Uterus (tissue), 2 donors: ENCODE results near the gene MMP7.

Experiments
- CTCF ChIP-seq, 4 experiments: fragments of 200-600 bp in 2 of 4; fragments of 450-650 bp in 2 of 4; sonication (generic) in 2 of 4; IDR thresholded peaks; one replicate each; pipeline ENCODE4 v1.5.1; 2016 to 2019; ENCODE audit warnings: antibody characterized with exemption in 4 of 4, mild to moderate bottlenecking in 2 of 4, moderate library complexity in 1 of 4
- POLR2A ChIP-seq, 2 donors: fragments of 450-650 bp; IDR thresholded peaks; one replicate each; pipeline ENCODE4 v1.6.1; 2016; ENCODE audit warnings: antibody characterized with exemption in 2 of 2, mild to moderate bottlenecking in 1 of 2, moderate library complexity in 1 of 2

DNA sequence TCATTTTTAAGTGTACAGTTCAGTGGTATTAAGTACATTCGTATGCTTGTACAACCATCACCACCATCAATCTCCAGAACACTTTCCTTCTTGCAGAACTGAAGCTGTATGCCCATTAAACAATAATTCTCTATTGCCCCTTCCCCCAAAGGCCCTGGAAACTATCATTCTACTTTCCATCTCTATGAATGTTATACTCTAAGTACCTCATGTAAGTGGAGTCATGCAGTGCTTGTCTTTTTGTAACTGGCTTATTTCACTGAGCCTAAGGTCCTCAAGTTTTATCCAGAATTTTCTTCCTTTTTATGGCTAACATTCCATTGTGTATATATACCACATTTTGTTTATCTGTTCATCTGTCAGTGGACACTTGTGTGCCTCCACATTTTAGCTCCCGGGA lies 29.7 kb downstream of the MMP7 start:
- TF ChIP-seq CTCF (IDR thresholded peaks at IDR 0.05) (no peak), POLR2A (IDR thresholded peaks at IDR 0.05) (no peak)
